Measurements from ENCODE around the gene STPG2.

STPG2 gene

DNA sequence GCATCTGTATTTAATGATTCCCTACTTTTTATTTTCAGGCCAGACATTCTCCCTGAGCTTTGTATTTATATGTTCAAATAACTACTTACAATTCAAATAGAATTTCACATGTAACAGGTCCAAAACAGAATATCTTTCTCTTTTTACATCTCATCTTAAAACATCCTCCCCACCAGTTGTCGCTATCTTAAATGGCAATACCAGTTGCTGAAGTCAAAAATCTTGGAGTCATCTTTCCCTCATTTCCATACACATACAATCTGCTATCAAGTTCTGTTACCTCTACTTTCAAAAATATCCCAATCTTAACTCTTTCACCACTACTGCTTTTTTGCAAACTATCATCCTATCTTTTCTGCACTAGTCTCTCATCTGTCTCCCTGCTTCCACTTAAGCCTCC, 330.5 kb downstream of the STPG2 start:
- no peak for DNase-seq (ENCODE audit: low read depth)

DNA sequence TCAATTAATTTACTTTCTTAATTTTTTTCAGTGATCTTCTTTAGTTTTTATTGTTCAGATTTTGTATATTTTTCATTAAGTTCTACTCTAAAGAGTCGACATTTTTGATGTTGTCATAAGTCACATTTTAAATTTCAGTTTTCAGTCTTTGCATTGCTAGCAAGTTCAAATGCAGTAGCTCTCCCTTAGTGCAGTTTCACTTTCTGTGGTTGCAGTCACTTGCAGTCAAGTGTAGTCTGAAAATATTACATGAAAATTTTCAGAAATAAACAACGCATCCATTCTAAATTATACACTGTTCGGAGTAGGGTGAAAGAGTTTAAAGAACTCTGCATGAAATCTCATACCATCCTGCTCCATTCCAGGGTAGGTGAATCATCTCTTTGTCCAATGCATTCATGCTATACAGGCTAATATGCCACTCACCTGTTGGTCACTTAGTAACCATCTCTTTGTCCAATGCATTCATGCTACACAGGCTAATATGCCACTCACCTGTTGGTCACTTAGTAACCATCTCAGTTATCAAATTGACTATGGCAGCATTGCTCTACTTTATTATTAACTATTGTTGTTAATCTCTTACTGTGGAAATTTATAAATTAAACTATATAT, 356.9 kb downstream of the STPG2 start:
- DNase-seq (ENCODE audit: low read depth) = no peak

DNA sequence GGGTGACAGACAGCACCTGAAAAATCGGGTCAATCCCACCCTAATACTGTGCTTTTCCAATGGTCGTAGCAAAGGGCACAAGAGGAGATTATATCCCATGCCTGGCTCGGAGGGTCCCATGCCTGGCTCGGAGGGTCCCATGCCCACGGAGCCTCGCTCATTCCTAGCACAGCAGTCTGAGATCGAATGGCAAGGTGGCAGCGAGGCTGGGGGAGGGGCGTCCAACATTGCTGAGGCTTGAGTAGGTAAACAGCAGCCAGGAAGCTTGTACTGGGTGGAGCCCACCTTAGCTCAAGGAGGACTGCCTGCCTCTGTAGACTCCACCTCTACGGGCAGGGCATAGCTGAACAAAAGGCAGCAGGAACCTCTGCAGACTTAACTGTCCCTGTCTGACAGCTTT, 365.1 kb downstream of the STPG2 start:
- no peak for DNase-seq (ENCODE audit: low read depth)

DNA sequence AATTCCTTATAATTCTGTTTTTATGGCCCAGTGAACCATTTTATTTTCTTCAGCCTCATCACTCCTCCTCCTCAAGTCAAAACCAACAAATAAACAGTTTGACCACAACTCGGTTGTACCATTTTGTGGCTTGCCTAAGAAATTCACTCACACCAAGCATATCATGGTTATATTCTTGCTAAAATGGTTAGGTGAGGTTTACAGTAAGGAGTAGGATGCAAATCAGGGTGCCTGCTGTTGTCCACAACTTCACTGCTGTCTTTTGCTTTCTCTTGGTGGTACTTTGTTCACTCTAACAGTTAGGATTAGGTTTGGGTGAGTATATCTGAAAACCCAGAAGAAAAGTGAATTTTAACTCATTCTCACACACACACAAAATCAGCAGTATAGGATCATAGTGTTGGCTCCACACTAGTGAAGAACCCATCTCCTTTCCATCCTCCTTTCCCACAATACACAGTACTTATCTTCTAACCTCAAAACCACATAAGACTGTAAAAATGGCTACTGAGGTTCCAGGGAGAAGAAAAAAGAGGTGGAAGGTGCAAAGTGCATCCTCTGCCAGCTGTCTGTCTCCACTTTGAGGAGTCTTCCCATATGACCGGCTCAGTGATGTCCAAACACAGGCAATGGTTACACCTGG, 368.8 kb downstream of the STPG2 start:
- DNase-seq (ENCODE audit: low read depth) = no peak

DNA sequence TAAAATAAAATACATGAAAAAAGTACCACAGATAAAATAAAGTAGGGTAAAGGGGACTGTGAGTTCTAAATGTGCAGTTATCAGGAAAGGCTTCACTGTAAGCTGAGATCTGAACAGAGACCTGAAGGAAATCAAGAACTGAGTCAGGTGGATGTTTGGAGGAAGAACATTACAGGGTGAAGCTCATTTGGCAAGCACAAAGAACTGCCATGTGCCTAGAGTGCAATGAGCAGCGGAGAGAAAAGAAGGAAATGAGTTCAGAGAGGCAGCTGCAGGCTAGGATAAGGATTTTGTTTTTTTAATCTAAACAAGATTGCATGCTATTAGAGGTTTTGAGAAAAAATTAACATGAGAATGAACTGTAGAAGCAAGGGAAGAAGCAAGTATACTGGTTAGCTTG, 373.1 kb downstream of the STPG2 start:
- no peak for DNase-seq (ENCODE audit: low read depth)

DNA sequence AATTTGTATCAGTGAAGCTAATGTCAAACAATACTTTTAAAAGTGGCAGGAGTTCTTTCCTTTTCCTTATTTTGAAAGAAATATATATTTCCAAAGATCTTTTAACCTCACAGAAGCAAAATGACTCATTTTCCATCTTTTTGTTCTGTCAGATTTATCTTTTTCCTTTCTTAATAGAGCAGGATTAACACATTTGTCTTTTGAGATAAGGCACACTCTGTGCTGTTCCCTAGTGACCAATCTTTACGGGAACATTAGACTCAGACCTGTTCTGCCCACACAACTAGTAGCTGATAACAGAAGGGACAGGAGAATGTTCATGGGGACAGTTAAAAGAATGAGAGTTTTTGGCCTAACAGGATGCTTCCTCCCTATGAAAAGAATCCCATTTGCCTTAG, 381.2 kb downstream of the STPG2 start:
- no peak for DNase-seq (ENCODE audit: low read depth)

DNA sequence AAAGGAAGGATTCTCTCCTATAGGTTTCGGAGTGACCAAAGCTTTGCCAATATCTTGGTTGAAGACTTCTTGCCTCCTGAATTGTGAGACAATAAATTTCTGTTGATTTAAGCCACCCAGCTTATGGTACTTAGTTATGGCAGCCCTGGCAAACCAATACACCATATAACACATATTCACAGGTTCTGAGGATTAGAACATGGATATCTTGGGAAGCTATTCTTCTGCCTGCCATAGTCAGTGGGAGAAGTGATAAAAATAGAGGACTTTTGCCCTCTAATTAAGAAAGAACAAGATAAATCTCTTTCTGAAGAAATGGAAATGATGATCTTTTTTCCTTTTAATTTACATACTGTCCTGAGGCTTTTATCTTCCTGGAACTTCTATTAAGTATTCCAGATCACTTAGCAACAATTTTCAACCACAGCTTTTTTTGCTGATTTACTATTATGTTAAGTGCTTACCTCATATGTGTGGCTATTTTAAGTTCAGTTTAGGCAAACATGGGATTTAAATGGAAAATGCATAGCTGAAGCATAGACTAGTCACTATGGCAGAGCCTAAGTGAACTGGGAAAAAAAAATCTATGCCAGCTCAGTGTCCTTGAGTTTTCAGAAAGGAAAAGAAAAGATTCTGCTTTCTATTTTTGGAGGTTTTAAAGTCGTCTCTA, 381.7 kb downstream of the STPG2 start:
- no peak for DNase-seq (ENCODE audit: low read depth)

DNA sequence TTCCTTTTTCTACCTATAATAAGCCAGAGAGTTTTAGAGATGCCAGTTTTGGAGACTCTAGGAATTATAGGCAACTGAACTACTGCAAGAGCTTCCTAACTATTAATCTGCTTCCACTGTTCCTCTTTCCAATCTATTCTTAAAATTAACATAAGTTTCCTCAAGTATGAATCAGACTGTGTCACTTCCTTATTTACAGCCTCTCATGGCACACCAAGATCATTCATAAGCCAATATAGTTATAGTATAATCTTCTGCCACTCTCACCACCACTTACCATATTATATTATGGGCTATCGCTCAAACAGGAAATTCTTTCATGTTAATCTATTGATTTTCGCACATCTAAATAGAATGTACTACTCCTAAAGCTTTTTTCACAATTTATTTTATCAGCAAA, 383.5 kb downstream of the STPG2 start:
- DNase-seq (ENCODE audit: low read depth) = no peak

DNA sequence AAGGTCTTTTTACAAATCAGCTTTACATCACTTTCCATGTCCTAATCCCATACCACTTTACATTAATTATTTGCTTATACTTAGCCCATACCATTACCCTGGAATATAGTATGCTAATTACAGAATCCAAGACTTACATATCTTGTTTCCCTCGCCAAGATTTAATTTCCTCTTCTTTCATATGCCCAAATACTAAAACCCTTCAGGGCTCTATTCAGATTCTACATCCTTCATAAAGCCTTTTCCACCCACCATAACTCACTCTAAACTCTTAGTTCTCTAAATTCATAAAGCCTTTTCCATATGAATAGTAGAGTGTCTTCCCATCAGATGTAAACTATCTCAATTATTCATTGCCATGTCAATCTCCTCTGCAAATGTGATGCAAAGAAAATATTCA, 390.7 kb downstream of the STPG2 start:
- DNase-seq (ENCODE audit: low read depth) = no peak

DNA sequence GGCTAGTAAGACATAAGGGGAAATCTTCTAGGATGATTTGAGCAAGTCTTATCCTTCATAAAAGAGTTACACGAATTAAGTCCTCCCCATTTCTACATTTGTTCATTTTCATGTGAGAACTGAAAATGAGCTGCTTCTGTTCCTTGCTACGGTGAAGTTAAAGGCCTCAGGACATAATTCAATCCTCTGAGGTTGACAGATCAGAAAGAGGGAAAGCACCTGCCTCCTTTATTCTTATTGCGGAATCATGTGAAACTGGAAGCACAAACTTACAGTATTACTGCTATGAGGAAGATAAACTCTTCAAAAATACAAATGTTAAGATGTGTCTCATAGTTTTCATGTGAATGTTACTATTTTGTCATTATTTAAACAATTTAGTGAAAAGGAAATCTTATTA, 395.3 kb downstream of the STPG2 start:
- DNase-seq (ENCODE audit: low read depth) = no peak

DNA sequence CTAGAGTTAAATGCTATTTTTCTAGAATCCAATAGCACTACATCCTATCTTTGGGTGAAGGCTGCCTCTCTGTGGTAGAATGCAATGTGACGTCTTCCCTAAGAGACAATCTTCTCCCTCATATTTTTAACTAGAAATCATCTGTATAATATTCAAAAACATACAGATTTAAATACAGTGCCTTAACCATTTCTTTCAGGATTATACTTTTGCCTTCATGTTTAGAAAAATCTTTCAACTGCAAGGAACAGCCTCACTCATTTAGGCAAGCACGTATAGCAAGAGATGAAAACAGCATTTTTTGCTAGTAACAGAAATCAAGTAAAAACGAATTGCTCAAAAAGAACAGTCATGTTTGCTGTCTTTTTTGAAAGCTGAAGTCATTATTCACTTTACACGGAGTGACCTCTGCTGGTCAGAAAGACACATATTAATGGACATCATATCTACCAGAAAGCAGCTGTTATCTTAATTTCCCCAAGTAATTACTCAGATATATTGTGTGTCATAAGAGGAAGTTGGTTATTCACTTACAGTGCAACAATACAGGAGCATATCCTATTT, 422.3 kb downstream of the STPG2 start:
- DNase-seq (ENCODE audit: low read depth) = no peak

DNA sequence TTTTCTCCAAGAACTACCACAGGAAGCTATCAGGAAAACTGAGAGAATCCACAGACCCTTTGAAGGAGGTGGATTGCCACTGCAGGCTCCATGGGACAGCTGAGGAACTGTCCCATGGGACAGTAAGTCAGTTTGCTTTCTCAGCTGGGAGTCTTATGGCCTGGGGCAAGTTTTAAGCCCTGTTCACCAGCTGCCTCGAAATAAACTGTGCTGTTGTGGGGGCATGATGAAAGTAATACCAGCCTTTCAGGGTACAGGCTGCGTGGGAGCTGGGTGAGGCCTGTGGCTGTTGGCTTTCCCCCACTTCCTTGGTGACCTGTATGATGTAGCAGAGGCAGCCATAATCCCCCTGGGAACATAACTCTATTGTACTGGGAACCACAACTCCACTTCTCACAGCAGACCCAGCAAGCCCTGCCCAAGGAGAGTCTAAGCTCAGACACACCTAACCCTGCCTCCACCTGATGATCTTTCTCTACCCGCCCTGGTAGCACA, 452.1 kb downstream of the STPG2 start:
- no peak for DNase-seq (ENCODE audit: low read depth)

DNA sequence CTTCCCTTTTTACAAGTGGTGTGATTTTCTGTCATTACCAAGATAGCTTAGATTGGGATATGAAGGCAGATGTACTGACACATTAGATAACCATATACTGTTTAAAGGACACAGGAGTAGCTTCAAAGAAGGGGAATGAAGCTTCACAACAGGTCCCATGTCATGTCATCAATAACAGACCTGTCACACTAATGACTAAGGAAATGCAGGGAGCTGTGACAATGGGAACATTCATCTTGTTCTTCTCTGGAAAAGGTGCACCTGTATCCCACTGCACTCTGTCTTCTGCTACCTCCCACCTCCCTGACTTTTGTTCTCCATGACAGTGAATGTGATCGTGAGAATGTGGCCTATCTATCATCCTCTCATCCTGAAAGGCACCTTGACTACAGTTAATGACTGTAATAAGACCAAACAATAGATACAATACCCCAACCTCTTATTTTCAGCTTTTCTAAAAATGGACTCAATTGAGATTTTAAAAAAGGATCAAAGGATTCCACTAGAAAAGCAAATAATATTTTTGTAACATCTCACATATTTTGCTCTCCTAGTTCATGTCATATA, 472.5 kb downstream of the STPG2 start:
- no peak for DNase-seq (ENCODE audit: low read depth)

DNA sequence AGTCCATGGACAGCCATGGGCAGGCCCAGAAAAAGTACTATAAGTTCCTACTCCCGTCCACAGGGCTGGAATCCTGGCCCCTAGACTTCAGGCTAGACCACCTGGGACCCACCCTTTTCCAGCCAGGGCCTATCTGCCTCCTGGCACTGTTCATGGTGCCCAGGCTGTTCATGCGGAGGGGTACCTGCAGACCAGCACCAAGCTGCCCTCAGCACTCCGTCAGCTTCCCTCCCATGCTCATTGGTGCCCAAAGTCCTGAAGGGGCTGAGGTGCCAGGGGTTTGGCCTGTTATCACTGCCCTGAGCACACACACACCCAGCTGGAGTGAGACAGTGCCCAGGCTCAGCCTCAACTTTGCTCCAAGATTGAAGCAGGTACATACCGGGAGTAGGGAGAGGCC, 477.7 kb downstream of the STPG2 start:
- DNase-seq (ENCODE audit: low read depth) = no peak

DNA sequence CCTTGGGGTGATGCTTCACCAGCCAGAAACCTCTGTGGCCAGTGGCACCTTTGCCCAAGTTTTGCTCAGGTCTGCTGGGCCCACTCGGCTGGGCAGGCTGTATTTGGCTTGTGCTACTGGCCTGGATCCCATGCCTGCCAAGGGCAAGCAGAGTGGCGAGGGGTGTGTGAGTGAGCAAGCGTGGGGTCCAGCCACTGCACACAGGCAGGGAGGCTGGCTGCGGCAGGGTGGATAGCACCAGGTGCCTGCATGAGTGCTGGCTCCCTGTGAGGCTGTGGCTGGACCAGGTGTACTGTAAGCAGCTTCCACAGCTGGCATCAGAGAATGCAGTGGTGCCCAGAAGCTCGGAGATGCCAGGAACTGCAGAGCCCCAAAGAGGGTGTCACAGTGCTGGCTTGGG, 478.5 kb downstream of the STPG2 start:
- DNase-seq (ENCODE audit: low read depth) = no peak

DNA sequence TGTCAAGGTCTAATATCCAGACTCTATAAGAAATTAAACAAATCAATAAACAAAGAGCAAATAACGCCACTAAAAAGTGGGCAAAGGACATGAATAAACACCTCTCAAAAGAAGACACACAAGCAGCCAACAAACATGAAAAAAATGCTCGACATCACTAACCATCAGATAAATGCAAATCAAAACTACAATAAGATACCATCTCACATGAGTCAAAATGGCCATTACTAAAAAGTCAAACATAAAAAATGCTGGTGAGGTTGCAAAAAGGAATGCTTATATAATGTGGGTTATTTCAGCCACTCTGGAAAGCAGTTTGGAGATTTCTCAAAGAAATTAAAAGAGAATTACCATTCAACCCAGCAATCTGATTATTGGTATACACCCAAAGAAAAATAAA, 481.1 kb downstream of the STPG2 start:
- no peak for DNase-seq (ENCODE audit: low read depth)

DNA sequence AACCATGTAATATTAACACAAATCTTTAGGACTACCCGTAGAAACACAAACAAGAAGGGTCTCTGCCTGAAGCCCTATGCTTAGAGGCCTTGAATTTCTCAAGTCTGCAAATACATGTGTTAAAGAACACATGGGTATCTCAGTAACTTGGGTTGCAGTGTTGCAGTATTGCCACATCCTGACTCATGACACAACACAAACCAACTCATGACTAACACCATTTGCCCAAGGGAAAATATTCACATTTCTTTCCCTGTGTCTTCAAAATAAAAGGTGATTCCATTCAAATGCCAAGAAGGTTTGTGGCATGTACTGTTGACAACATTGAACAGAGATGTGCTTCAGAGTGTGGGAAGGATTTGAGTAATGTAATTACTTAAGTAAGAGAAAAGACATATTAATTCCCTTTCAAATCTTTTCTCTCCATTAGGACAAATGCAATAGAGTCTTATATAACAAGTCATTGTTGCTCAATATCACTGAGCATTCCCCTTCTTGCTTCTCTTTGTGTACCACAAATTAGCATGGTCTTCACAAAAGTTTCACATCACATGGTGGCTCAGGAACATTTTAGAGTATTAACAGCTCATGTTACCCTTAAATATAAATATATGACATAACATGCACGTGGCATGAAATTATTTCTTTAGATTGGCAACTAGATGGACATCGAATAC, 487.1 kb downstream of the STPG2 start:
- DNase-seq (ENCODE audit: low read depth) = no peak

DNA sequence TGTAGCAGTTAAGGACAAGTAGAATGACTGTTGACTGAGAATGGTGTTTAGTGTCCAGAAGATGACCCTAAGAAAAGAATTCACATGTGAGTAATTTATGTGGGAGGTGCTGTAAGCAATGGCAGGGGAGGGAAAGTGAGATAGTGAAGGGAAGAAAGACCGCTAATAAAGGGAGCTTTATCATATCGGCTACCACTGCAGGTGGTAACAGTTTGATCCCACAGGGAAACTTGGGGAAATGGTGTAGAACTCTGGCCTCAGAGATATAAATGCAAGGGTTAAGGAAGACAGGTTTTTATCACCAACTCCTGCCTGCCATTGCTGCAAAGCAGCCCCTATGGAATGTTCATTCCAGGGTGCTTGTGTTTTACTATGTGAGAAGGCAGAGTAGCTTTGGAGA, 489.6 kb downstream of the STPG2 start:
- no peak for DNase-seq (ENCODE audit: low read depth)

DNA sequence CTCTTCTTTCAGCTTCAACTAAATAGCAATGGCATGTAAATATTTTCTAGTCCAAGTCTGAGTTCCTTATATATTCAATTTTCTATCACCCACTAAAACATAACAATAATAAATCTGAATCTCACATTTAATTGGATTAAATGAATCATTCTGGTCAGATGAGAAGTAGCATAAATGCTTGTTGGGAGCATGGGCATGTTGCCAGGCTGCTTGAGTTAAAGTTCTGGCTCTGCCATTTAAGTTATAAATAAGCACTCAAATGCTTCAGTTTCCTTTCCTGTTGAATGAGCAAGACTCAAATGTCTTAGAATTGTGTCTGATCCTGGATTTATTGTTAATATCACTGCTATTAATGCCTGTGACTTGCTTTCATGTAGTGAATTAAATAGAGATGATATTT, 496.3 kb downstream of the STPG2 start:
- DNase-seq (ENCODE audit: low read depth) = no peak

DNA sequence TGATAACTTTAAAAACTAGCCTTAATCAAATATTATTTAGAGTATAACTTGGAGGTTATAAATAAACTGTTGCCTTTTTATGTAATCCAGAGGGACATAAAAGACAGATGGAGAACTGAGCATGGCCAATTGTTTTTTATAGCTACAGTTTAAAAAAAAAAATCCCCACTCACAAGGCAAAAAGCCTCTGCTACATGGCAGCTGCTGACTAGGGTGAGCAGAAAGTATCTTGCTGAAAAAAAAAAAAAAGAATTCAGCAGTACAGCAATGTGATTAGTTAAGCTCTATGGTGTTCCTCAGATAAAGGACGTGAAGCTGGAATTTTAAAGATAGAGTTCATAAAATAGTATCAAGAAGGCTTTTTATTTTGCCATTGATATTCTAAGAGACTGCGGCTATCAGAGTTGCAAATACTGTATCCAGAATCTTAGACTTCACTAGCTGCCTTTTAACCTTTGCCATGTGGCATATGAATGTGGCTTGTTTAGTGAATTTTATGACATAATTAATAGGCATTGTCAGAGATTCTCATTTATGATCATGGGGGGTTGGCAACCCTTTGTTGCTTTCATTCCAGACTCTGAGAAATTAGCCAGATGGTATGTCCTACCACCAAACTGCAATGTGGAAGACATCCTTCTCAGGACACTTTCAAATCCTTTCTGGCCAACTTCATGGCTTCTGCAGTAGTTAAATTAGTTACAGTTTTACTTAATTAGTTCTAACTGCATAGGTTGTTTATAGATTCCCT, 498.0 kb downstream of the STPG2 start:
- no peak for DNase-seq (ENCODE audit: low read depth)

DNA sequence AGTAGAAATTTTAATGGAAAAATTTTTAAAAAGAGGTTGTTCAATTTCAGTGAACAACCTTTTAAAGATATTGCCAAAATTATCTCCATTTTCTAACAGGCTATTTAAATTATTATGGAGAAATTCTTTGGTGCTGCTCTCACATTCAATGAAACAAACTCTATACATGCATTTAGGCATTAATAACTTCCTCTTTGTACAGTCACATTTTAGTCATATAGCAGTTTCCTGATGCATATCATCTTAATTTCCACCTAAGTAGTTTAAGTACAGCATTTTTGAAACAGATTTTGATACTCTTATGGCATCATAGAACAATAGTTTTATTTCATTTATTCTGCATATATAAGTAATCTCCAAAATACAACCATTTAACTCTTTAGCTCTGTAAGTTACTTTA, 500.1 kb downstream of the STPG2 start:
- no peak for DNase-seq (ENCODE audit: low read depth)

DNA sequence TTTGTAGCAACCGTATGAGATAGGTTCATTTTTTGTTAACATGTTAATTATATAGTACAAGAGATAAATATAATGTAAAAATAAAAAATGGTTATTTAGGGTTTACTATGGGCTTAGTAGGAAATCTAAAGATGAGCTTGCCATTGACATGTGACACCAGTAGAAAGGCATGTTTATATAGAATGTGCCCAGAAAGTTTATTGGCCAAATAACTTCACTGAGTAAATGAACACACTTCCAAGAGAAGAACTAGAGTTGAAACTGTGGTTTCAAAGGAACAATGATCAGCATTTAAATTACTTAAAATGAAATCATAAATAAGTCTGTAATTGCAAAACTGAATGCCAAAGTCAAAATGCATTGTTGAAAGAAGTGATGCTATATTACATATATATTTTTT, 503.3 kb downstream of the STPG2 start:
- no peak for DNase-seq (ENCODE audit: low read depth)
